Stimulated activated naive B cell treated with anti-CD40 and anti-IgM and Interleukin-4, amounts not matched to agents 10 μg/mL and 1 μg/mL and 100 μg/mL, for 72 hours (primary cell): Measurements from ENCODE around the gene DGKG.

Source experiments
- ATAC-seq, 2 donors: fragments of 150-1000 bp; cut with Tn5 transposase; replicated peaks; 2 replicates each; pipeline ENCODE4 v1.10.0; 2021; ENCODE audit warnings: moderate library complexity in 1 of 2
- DNase-seq: peaks from one replicate; pipeline ENCODE4 v3.0.0; 2021
- H3K27ac Mint-ChIP-seq: one replicate; pipeline ENCODE4 v1.8.0; 2022; ENCODE audit warnings: mild to moderate bottlenecking, mixed read lengths
- H3K27me3 Mint-ChIP-seq, 2 donors: one replicate each; pipeline ENCODE4 v1.8.0; 2022; ENCODE audit warnings: mixed read lengths in 2 of 2
- H3K36me3 Mint-ChIP-seq, 2 donors: one replicate each; pipeline ENCODE4 v1.8.0; 2022; ENCODE audit warnings: mixed read lengths in 2 of 2, mild to moderate bottlenecking in 1 of 2
- H3K4me1 Mint-ChIP-seq, 2 donors: one replicate each; pipeline ENCODE4 v1.8.0; 2022; ENCODE audit warnings: mixed read lengths in 2 of 2, mild to moderate bottlenecking in 1 of 2
- H3K4me3 Mint-ChIP-seq, 2 donors: one replicate each; pipeline ENCODE4 v1.8.0; 2022; ENCODE audit warnings: mild to moderate bottlenecking in 2 of 2, mixed read lengths in 2 of 2, moderate library complexity in 1 of 2
- H3K9me3 Mint-ChIP-seq, 2 donors: one replicate each; pipeline ENCODE4 v1.8.0; 2022; ENCODE audit warnings: mixed read lengths in 2 of 2, mild to moderate bottlenecking in 1 of 2

Gene DGKG

GRCh38 chr3:186219211-186219638, 142.8 kb downstream of the DGKG start:
- Mint-ChIP-seq H3K27ac (no peak overlapping the region), H3K9me3 (no peaks in the 10 kb centered on the region), H3K4me3 (no peak overlapping the region), H3K27me3 (peaks cover 21 to 22% of the 10 kb centered on the region in 2 donors), H3K36me3 (peaks cover 0 to 3% of the 10 kb centered on the region in 2 donors), H3K4me1 (peaks cover 8 to 17% of the 10 kb centered on the region in 2 donors)
- ATAC-seq, result no peak
- no peak for DNase-seq

GRCh38 chr3:186218421-186218820, 143.6 kb downstream of the DGKG start:
- DNase-seq (no peak), ATAC-seq (no peak)
- peaks cover 11 to 17% of the 10 kb centered on the region in 2 donors for H3K4me1 Mint-ChIP-seq
- no peaks in the 10 kb centered on the region for H3K9me3 Mint-ChIP-seq
- H3K27me3 Mint-ChIP-seq, result peaks cover 14 to 15% of the 10 kb centered on the region in 2 donors
- H3K36me3 Mint-ChIP-seq, result peaks cover 0 to 3% of the 10 kb centered on the region in 2 donors
- no peak overlapping the region for H3K4me3 Mint-ChIP-seq
- H3K27ac Mint-ChIP-seq, result no peak overlapping the region

DNA sequence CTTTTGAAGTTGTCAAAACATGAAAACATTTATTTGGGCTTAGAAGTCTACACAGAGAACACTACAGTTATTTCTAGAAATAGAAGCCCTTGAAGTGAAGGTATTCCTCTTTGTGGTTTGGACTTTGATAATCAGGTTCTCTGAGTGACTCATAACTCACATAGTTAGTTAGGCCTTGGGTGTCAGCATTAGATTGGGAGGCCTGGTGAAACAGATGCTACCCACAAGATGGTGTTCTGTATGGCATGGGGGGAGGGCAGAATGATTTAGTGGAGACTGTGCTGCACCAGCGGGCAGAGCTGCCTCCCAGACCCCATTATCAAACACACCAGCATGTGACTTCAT, 144.2 kb downstream of the DGKG start:
- peak; percentile 92 to 93 for ATAC-seq
- Mint-ChIP-seq H3K27me3 (peaks cover 12 to 18% of the 10 kb centered on the region in 2 donors), H3K4me3 (no peak overlapping the region), H3K36me3 (peaks cover 0 to 3% of the 10 kb centered on the region in 2 donors), H3K4me1 (peaks cover 14 to 17% of the 10 kb centered on the region in 2 donors), H3K27ac (no peak overlapping the region), H3K9me3 (no peaks in the 10 kb centered on the region)
- DNase-seq, result no peak

- DNase-seq (no peak), ATAC-seq (no peak)
- peaks cover 0 to 3% of the 10 kb centered on the region in 2 donors for H3K36me3 Mint-ChIP-seq
- no peak overlapping the region for H3K27ac Mint-ChIP-seq
- H3K4me3 Mint-ChIP-seq, result no peak overlapping the region
- peaks cover 14 to 17% of the 10 kb centered on the region in 2 donors for H3K4me1 Mint-ChIP-seq
- H3K27me3 Mint-ChIP-seq, result peaks cover 13 to 19% of the 10 kb centered on the region in 2 donors
- H3K9me3 Mint-ChIP-seq, result no peaks in the 10 kb centered on the region
These were observed 144.9 kb downstream of the DGKG start for GRCh38 chr3:186216900-186217819.

DNA sequence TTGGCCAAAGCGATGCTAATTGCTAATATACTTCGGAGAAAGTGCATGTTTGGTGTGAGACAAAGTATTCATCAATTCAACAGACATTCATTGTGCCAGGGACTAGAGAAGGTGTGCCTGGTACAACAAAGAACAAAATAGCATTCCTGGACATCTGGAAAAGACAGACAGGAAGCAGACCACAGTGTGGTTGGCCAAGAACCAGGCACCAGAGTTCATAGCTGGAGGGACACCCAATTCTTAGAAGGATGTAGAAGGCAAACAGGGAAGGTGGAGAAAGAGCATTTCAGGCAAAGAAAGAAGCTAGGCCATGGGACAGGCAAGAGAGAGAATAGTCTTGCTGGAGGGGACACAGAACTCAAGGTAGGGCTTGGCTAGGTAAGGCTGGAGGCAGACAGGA, 147.4 kb downstream of the DGKG start:
- H3K27me3 Mint-ChIP-seq, result peaks cover 23 to 37% of the 10 kb centered on the region in 2 donors
- H3K36me3 Mint-ChIP-seq, result peaks cover 0 to 3% of the 10 kb centered on the region in 2 donors
- H3K27ac Mint-ChIP-seq, result no peak overlapping the region
- ATAC-seq (no peak), DNase-seq (no peak)
- H3K4me1 Mint-ChIP-seq, result peaks cover 20 to 23% of the 10 kb centered on the region in 2 donors
- H3K4me3 Mint-ChIP-seq, result no peak overlapping the region
- no peaks in the 10 kb centered on the region for H3K9me3 Mint-ChIP-seq

DNA sequence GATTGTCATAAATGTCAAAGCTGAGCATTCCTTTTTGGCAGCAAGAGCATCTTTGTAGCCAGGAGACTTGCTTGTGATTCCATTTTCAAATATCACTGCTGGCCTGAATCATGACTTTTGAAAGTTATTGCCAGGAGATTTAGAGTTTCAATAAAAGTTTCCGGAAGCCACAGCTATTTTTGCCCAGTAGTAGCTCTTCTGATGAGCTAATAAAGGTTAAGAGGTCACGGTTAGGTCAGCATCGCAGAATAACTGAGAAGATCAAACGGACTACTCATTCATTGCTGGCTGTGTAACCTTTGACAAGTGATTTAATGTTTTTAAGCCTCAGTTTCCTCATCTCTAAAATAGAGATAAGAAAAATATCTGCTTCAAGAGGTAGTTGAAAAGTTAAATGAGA, 148.1 kb downstream of the DGKG start:
- peaks cover 23 to 37% of the 10 kb centered on the region in 2 donors for H3K27me3 Mint-ChIP-seq
- ATAC-seq (no peak), DNase-seq (no peak)
- H3K36me3 Mint-ChIP-seq, result peaks cover 0 to 3% of the 10 kb centered on the region in 2 donors
- H3K9me3 Mint-ChIP-seq, result no peaks in the 10 kb centered on the region
- peaks cover 22 to 31% of the 10 kb centered on the region in 2 donors for H3K4me1 Mint-ChIP-seq
- H3K27ac Mint-ChIP-seq, result no peak overlapping the region
- no peak overlapping the region for H3K4me3 Mint-ChIP-seq

DNA sequence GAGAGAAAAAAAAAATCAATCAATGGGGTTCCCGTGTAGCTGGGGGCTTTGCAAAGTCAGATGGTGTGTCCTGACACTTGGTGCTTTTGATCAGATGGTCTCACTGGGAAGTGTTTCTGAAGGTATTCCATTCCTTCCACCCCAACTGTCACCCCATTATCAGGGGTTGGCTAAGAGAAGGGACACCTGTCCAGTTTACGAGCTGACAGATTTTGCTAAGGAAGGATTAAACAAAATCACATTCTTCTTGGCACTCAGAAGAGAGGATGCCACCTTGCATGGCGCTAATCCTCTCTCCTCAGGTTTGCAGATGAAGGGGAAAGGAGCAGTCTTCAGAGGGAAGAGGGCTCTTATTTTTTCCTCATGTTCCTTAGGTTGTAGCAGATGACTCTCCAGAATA, 149.4 kb downstream of the DGKG start:
- ATAC-seq (no peak), DNase-seq (no peak)
- peaks cover 0 to 3% of the 10 kb centered on the region in 2 donors for H3K36me3 Mint-ChIP-seq
- H3K9me3 Mint-ChIP-seq, result no peaks in the 10 kb centered on the region
- H3K4me3 Mint-ChIP-seq, result no peak overlapping the region
- peaks cover 24 to 39% of the 10 kb centered on the region in 2 donors for H3K4me1 Mint-ChIP-seq
- peaks cover 23 to 37% of the 10 kb centered on the region in 2 donors for H3K27me3 Mint-ChIP-seq
- no peak overlapping the region for H3K27ac Mint-ChIP-seq

DNA sequence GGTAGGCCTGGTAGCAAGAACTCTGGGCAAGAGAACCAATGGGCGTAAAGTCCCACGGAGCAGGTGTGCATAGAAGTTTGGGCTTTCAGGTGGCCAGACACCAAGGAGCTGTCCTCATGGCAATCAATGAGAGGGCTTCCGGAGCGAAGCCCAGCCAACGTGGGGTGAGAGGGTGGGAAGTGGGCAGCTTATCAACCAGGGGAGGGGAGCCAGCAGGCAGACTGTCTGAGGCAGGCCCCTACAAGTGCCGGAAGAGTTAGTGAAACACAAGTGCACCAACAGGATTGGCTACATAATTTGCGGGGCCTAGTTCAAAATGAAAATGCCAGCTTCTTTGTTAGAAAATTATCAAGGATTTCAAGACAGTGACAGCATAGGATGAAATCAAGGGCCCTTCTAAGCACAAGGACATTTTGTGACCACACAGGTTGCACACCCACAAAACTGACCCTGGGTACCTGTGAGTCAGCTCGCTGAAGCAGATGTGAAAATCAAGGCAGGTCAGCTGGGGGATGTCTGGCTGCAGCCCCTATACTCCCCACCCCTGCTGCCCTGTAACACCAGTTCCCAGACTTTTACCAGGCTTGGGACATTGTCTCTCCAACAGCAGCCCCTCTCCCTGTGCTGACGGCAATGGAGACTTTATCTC, 151.1 kb downstream of the DGKG start:
- Mint-ChIP-seq H3K36me3 (peaks cover 0 to 3% of the 10 kb centered on the region in 2 donors), H3K27me3 (peaks cover 23 to 37% of the 10 kb centered on the region in 2 donors), H3K9me3 (no peaks in the 10 kb centered on the region), H3K4me1 (peaks cover 24 to 34% of the 10 kb centered on the region in 2 donors), H3K27ac (peak overlapping the region; percentile 84), H3K4me3 (peak overlapping the region in 1 of 2 donors; percentile 29)
- ATAC-seq, result no peak
- no peak for DNase-seq

DNA sequence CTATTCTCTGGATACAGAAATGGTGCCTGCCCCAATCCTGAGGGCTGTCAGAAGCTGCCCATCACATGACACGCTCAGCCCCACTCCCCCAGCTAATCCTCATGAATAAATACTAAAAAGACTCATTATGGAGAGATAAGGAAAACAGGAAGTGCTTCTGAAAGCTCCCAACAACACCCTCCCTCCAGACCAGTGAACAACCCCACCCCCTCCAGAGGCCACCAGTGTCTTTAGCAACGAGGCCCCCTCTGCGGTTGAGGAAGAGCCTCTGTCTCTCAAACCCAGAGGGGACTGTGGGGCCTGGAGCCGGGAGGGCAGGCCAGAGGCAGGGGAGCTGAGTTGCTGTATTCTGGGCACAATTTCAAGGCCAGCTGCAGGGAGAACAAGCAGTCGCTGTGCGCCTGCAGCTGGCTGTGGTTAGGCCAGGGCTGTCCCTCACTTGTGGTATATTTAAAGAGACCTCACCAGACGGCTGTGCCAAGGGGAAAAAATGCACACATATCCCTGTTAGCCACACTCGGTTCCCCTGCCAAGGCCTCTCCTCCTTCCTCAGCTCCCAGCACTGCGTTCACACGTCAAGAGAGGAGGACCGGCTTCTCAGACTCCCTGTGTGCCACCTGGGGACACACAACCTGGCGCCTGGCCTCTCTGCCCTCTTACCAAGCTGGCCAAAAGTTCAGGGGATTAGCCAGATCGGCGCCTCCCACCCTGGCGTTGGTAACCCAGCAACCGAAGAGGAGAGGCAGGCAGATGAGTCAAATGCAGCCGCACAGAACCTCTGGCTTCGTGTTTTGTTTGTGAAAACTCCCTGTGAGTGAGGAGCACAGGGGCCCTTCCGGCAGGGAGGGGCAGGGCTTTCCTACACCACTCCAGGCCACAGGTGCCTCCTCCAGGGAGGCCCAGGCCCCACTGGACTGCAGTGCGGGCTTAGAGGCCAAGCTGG, 152.0 kb downstream of the DGKG start:
- peak overlapping the region; percentile 84 for H3K27ac Mint-ChIP-seq

DNA sequence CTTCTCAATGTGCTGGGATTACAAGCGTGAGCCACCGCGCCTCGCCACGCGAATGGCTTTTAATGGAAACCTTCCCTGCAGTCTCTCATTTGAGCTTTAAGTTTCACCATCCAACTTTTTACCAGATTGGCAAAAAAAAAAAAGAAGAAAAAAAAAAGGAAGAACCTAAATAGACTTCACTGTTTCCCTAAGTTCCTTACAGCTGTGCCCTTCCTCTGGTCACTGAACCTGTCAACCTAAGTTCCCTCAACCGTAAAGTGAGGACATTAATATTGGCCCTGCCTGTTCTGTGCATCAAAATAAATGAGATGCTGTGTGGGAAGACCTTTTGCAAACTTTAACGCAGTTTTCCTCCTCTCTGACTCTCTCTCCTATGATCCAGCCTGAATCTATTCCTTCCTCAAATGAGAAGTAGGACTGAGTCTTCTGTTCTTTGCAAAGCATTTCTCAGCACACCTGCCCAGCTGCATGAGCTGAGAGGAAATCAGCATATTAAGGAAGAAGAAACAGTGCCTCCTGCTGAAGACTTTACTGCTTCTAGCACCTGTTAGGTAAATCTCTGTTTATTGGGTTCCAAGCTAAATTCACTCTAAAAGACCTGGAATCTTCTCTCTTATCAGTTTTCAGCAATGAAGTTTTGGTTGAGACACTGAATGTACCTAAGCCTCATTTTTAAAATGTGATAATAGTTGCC, 153.6 kb downstream of the DGKG start:
- no peaks in the 10 kb centered on the region for H3K9me3 Mint-ChIP-seq
- no peaks in the 10 kb centered on the region for H3K36me3 Mint-ChIP-seq

More for the DNA sequence above, 152.0 kb downstream of the DGKG start:
- ATAC-seq, result peak; percentile 83 to 84
- peak; percentile 14 for DNase-seq
- peaks cover 19 to 32% of the 10 kb centered on the region in 2 donors for H3K27me3 Mint-ChIP-seq
- no peaks in the 10 kb centered on the region for H3K9me3 Mint-ChIP-seq
- peaks cover 0 to 3% of the 10 kb centered on the region in 2 donors for H3K36me3 Mint-ChIP-seq
- H3K4me1 Mint-ChIP-seq, result peaks cover 24 to 34% of the 10 kb centered on the region in 2 donors
- no peak overlapping the region for H3K4me3 Mint-ChIP-seq

GRCh38 chr3:186207515-186207914, 154.5 kb downstream of the DGKG start:
- Mint-ChIP-seq H3K36me3 (no peaks in the 10 kb centered on the region), H3K27ac (peak overlapping the region; percentile 26), H3K9me3 (no peaks in the 10 kb centered on the region), H3K4me1 (peaks cover 18 to 34% of the 10 kb centered on the region in 2 donors), H3K4me3 (no peak overlapping the region), H3K27me3 (peaks cover 4 to 25% of the 10 kb centered on the region in 2 donors)
- ATAC-seq (no peak), DNase-seq (no peak)

More for the DNA sequence above, 153.6 kb downstream of the DGKG start:
- peak; percentile 35 to 40 for ATAC-seq
- no peak for DNase-seq
- Mint-ChIP-seq H3K4me3 (no peak overlapping the region), H3K27me3 (peaks cover 11 to 25% of the 10 kb centered on the region in 2 donors), H3K27ac (no peak overlapping the region), H3K4me1 (peaks cover 21 to 34% of the 10 kb centered on the region in 2 donors)

GRCh38 chr3:186200726-186201125, 161.3 kb downstream of the DGKG start:
- H3K9me3 Mint-ChIP-seq, result no peaks in the 10 kb centered on the region
- H3K36me3 Mint-ChIP-seq, result no peaks in the 10 kb centered on the region
- H3K27me3 Mint-ChIP-seq, result peaks cover 0 to under 1% of the 10 kb centered on the region in 2 donors

GRCh38 chr3:186198442-186198841, 163.6 kb downstream of the DGKG start:
- ATAC-seq, result no peak

More at GRCh38 chr3:186200726-186201125, 161.3 kb downstream of the DGKG start:
- no peak overlapping the region for H3K27ac Mint-ChIP-seq
- no peak for DNase-seq
- no peak overlapping the region for H3K4me3 Mint-ChIP-seq
- no peak for ATAC-seq
- no peaks in the 10 kb centered on the region for H3K4me1 Mint-ChIP-seq

More at GRCh38 chr3:186198442-186198841, 163.6 kb downstream of the DGKG start:
- Mint-ChIP-seq H3K27me3 (peaks cover 10 to 16% of the 10 kb centered on the region in 2 donors), H3K36me3 (no peaks in the 10 kb centered on the region), H3K9me3 (no peaks in the 10 kb centered on the region), H3K27ac (no peak overlapping the region), H3K4me1 (peaks cover 6 to 9% of the 10 kb centered on the region in 2 donors), H3K4me3 (no peak overlapping the region)
- no peak for DNase-seq
